ENCODE results near the gene SPIN4.
"Not testable (repeated sequence)": the region's sequence is repeated elsewhere in the genome, so short reads cannot be mapped to it uniquely, and the experiment has no call there.

The SPIN4 gene

DNA sequence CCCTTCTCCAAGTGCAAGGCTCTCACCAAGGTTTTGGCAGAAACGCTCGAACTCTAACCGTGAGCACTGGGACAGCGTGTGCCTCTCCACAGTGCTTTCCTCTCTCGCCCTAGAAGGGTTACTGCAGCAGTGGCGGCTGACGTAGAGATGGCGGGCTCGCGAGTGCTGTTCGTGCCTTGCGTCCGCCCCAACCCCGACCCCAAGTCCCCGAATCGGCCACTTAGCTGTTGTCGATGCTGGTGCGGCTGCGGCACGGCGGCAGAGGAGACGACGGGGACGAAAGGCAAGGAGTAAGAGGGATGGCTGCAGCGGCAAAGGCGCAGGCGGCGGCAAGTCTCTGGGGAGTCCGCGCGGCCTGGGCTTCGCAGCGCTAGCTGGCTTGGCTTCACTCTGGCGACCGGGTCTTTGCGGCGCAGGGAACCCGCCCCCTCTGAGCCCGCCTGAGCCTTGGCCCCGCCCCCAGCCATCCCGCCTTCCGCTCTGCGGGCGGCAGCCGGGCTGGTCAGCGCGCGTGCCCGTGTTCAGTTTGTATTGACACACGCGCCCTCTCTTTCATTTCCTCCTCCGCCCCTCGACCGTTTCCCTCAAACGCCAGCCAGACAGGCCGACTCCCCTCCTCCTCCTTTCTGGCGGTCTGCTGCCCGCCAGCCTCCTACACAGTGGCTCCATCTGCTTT, at the start of gene SPIN4:
Gene SPIN4, minus strand, starts transcription at position 392 of the 676 bp plus-strand sequence. CDS start 513 bp downstream, outside the sequence.
- TF ChIP-seq ZNF274 (IDR thresholded peaks at IDR 0.05; ENCODE audit: low read depth, low read length): no peak
- H3K4me3 ChIP-seq (ENCODE audit: low read length): peak within 1 kb of the TSS; percentile 74

DNA sequence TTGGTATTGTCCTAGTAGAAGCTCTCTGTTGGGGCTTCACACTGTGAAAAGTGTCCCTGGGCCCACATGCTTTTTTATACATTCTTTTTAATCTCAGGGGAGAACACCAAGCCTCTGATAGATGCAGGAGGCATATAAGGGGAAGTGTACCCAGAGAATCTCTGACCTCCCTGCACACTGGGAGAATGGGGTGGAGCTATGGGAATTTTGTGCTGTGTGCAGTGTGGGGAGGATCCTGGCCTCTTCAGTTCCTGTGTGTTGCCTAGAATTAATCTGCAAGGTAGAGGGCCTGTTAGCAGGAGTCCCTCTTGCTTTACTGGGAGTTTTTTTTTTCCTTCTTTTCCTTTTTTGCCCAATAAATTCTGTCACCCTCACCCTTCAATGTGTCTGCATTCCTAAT, 49.2 kb upstream of the SPIN4 start:
- no peak for TF ChIP-seq ZNF274 (IDR thresholded peaks at IDR 0.05; ENCODE audit: low read depth, low read length)
- no peak overlapping the region for H3K4me3 ChIP-seq (ENCODE audit: low read length)

GRCh38 chrX:63394872-63395271, 43.7 kb upstream of the SPIN4 start:
- no peak for TF ChIP-seq ZNF274 (IDR thresholded peaks at IDR 0.05; ENCODE audit: low read depth, low read length)
- H3K4me3 ChIP-seq (ENCODE audit: low read length): no peak overlapping the region

GRCh38 chrX:63393094-63393493, 42.0 kb upstream of the SPIN4 start:
- H3K4me3 ChIP-seq (ENCODE audit: low read length): not testable (repeated sequence)

GRCh38 chrX:63387411-63387810, 36.3 kb upstream of the SPIN4 start:
- H3K4me3 ChIP-seq (ENCODE audit: low read length): no peak overlapping the region
- TF ChIP-seq ZNF274 (IDR thresholded peaks at IDR 0.05; ENCODE audit: low read depth, low read length): no peak

DNA sequence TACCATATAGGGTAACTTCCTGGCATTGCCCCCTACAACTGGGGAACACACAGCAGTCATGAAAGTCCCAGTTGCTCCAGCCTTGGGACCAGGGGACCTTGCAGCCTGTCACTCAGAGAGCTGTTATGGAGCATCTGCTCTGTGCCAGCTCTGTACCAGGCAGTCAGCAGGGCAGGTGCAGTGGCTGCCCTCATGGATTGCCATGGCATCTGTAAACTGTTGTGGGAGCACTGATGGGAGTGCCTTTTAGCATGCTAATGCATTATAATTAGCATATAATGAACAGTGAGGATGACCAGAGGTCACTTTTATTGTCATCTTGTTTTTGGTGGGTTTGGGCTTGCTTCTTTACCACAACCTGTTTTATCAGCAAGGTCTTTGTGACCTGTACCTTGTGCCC, 33.1 kb upstream of the SPIN4 start:
- H3K4me3 ChIP-seq (ENCODE audit: low read length): not testable (repeated sequence)

- H3K4me3 ChIP-seq (ENCODE audit: low read length): not testable (repeated sequence)
Observed at GRCh38 chrX:63373012-63373411, 21.9 kb upstream of the SPIN4 start.

GRCh38 chrX:63367699-63368098, 16.6 kb upstream of the SPIN4 start:
- H3K4me3 ChIP-seq (ENCODE audit: low read length): not testable (repeated sequence)

GRCh38 chrX:63363788-63364187, 12.7 kb upstream of the SPIN4 start:
- H3K4me3 ChIP-seq (ENCODE audit: low read length): no peak overlapping the region
- no peak for TF ChIP-seq ZNF274 (IDR thresholded peaks at IDR 0.05; ENCODE audit: low read depth, low read length)

DNA sequence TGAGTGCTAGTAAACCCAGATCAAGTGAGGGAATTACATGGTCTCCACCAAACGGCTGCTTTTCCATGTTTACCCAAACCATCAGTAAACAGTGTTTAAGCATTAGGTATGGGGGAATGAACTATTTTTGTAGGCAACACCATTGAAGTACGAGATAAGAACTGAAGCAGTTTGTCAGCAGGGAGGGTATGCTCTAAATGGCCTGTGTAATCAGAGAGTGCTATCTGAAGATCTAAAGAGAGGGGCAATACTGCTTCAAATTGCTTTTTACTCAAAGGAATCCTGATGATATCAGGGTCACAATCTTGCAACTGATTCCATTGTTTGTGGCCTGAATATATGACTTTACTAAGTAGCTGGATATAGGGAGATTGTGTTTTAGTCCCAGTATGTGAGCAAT, 10.4 kb upstream of the SPIN4 start:
- TF ChIP-seq ZNF274 (IDR thresholded peaks at IDR 0.05; ENCODE audit: low read depth, low read length): no peak
- no peak overlapping the region for H3K4me3 ChIP-seq (ENCODE audit: low read length)

GRCh38 chrX:63354484-63354883, 3.4 kb upstream of the SPIN4 start:
- TF ChIP-seq ZNF274 (IDR thresholded peaks at IDR 0.05; ENCODE audit: low read depth, low read length): no peak
- H3K4me3 ChIP-seq (ENCODE audit: low read length): no peak overlapping the region

DNA sequence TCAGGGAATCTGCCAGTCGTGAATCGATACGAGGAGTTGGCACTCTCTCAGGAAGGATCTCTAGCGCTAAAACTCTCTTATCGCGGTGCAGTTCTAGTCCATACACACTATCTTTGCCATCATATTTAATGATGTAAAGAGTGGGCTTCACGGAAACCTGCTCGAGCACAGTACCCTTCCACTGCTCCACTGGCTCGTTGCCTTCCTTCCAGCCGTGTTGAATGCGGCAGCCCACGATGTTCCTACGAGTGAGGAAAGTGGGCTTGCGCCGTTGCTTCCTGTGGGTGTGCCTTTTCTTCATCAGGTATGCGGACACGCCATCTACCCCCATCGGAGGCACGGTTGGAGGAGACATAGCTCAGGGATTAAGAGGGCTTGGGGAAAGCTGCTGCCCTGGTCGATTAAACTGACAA, 661 bp downstream of the SPIN4 start:
- H3K4me3 ChIP-seq (ENCODE audit: low read length): peak overlapping the region; percentile 74
- no peak for TF ChIP-seq ZNF274 (IDR thresholded peaks at IDR 0.05; ENCODE audit: low read depth, low read length)

DNA sequence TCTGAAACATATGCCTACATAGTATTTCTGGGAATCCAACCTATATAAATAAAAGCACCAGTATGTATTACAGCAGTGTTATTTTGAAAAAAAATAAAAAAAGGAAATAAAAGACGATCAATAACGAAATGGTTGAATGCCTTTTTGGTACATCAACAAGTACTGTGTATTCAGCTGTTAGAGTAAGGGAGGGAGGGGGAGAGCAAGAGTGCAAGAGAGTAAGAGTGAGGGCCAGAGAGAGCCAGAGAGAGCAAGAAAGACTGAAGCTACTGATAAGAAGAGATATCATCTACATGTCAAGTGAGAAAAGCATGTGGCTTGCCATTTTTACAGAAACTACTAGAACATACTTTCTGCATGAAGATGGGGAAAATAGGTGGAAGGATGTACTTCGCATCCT, 1.8 kb downstream of the SPIN4 start:
- TF ChIP-seq ZNF274 (IDR thresholded peaks at IDR 0.05; ENCODE audit: low read depth, low read length): no peak
- H3K4me3 ChIP-seq (ENCODE audit: low read length): peak overlapping the region; percentile 46

DNA sequence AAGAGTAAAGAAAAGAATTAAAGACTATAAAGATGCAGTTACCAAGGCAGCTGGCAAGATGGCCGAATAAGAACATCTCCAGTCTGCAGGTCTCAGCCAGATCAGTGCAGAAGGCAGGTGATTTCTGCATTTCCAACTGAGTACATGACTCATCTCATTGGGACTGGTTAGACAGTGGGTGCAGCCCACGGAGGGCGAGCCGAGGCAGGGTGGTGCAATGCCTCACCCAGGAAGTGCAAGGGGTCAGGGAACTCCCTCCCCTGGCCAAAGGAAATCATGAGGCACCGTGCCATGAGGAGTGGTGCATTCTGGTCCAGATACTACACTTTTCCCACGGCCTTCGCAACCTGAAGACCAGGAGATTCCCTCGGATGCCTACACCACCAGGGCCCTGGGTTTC, 20.5 kb downstream of the SPIN4 start:
- H3K4me3 ChIP-seq (ENCODE audit: low read length): no peak overlapping the region
- TF ChIP-seq ZNF274 (IDR thresholded peaks at IDR 0.05; ENCODE audit: low read depth, low read length): no peak

GRCh38 chrX:63327788-63328187, 23.3 kb downstream of the SPIN4 start:
- no peak overlapping the region for H3K4me3 ChIP-seq (ENCODE audit: low read length)
- no peak for TF ChIP-seq ZNF274 (IDR thresholded peaks at IDR 0.05; ENCODE audit: low read depth, low read length)

DNA sequence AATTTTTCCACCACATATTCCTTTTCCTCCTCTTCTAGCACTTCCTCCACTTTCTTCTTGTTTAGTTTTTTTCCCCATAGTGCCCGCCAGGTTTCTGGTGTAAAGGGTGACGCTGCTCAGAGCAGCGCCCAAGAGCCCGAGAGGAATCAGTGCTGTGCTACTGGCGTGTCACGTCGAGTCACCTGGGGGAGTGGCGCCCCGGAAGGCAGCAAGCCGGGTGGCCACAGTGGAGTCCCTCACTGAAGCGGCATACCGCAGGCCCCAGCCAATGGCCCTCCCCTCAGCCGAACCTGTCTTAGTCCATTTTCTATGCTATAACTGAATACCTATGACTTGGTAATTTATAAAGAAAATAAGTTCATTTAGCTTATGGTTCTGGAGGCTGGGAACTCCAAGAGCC, 51.5 kb downstream of the SPIN4 start:
- no peak for TF ChIP-seq ZNF274 (IDR thresholded peaks at IDR 0.05; ENCODE audit: low read depth, low read length)
- no peak overlapping the region for H3K4me3 ChIP-seq (ENCODE audit: low read length)

All from GM08714 (cell line).